Activated naive CD4-positive, alpha-beta T cell treated with anti-CD3 and anti-CD28 coated beads, Interleukin-2, amount 50 U/mL, for 24 hours (primary cell): ENCODE data around the gene TRPC4.

Source experiments
- H3K27ac Mint-ChIP-seq: one replicate; pipeline ENCODE4 v1.8.0; 2021; ENCODE audit warnings: mild to moderate bottlenecking, mixed read lengths
- H3K27me3 Mint-ChIP-seq: one replicate; pipeline ENCODE4 v1.8.0; 2021; ENCODE audit warnings: mixed read lengths
- H3K36me3 Mint-ChIP-seq: one replicate; pipeline ENCODE4 v1.8.0; 2021; ENCODE audit warnings: mixed read lengths
- H3K4me1 Mint-ChIP-seq: one replicate; pipeline ENCODE4 v1.8.0; 2021; ENCODE audit warnings: mixed read lengths
- H3K4me3 Mint-ChIP-seq: one replicate; pipeline ENCODE4 v1.8.0; 2021; ENCODE audit warnings: mild to moderate bottlenecking, mixed read lengths
- H3K9me3 Mint-ChIP-seq: one replicate; pipeline ENCODE4 v1.8.0; 2021; ENCODE audit warnings: mixed read lengths

TRPC4 gene

GRCh38 chr13:37869756-37870488 lies at the start of gene TRPC4:
TSS of gene TRPC4 (minus strand) at chr13:37869772. CDS start at chr13:37783333, 86,439 bp downstream.
- peak within 1 kb of the TSS; percentile 19 for H3K4me3 Mint-ChIP-seq
- H3K36me3 Mint-ChIP-seq = no peaks in the 10 kb centered on the region
- H3K4me1 Mint-ChIP-seq = peaks cover 6% of the 10 kb centered on the region
- no peaks in the 10 kb centered on the region for H3K9me3 Mint-ChIP-seq
- H3K27me3 Mint-ChIP-seq = peaks cover 25% of the 10 kb centered on the region
- no peak within 1 kb of the TSS for H3K27ac Mint-ChIP-seq

- Mint-ChIP-seq H3K4me3 (no peak overlapping the region), H3K27ac (no peak overlapping the region), H3K27me3 (no peaks in the 10 kb centered on the region), H3K9me3 (peaks cover 5% of the 10 kb centered on the region), H3K4me1 (no peaks in the 10 kb centered on the region), H3K36me3 (no peaks in the 10 kb centered on the region)
Measured at GRCh38 chr13:37918751-37919150, 49.2 kb upstream of the TRPC4 start.

DNA sequence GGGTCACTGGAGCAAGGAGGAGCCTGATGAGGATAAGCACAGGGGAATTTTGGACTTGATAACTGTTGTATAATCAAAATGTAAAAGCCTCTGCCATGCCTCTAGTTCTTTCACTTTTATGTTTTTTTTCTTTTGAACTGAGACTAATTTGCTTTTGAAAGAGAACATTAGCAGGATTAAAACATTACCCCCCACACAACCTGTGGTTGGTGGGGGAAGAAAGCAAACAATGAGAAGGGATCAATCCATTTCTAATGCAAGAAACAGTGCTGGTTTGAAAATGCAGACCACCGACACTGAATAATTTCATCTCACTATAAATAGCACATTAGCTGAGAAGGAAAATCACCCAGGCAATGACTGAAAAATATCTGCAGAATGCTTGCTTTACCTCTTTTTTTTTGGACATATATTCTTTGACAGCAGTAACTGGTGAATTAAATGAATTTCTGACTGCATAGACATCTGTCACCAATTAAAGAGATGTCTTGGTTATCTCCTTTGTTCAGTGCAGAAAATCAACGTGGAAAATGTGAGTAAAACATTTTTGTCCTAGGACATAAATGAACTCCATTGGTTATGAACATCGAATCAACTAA lies 48.6 kb upstream of the TRPC4 start:
- peaks cover 5% of the 10 kb centered on the region for H3K9me3 Mint-ChIP-seq
- H3K36me3 Mint-ChIP-seq = no peaks in the 10 kb centered on the region
- no peaks in the 10 kb centered on the region for H3K4me1 Mint-ChIP-seq
- H3K4me3 Mint-ChIP-seq = no peak overlapping the region
- H3K27ac Mint-ChIP-seq = no peak overlapping the region
- H3K27me3 Mint-ChIP-seq = no peaks in the 10 kb centered on the region

- Mint-ChIP-seq H3K36me3 (no peaks in the 10 kb centered on the region), H3K27ac (no peak overlapping the region), H3K27me3 (no peaks in the 10 kb centered on the region), H3K4me1 (no peaks in the 10 kb centered on the region), H3K9me3 (peaks cover 5% of the 10 kb centered on the region), H3K4me3 (no peak overlapping the region)
Measured at GRCh38 chr13:37914781-37915391, 45.3 kb upstream of the TRPC4 start.

DNA sequence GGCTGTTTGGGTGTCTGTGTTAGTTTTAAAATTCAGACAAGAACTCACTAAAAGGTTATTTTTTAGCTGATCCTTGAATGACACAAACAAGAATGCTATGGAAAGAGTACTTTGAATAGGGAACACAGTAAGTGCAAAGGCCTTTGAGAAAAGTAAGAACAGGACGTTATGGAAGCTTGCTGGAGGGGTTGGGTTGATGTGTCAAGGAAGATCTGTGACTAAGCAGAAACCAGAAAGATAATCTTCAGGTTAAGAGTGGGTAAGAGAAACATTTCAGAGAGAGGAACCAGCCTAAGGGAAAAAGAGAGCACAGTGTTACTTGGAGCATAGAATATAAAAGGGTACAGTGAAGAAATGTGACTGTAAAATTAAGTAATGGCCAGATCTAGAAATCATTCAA lies 41.2 kb upstream of the TRPC4 start:
- Mint-ChIP-seq H3K4me3 (no peak overlapping the region), H3K4me1 (no peaks in the 10 kb centered on the region), H3K27me3 (no peaks in the 10 kb centered on the region), H3K36me3 (no peaks in the 10 kb centered on the region), H3K9me3 (peaks cover 9% of the 10 kb centered on the region), H3K27ac (no peak overlapping the region)

DNA sequence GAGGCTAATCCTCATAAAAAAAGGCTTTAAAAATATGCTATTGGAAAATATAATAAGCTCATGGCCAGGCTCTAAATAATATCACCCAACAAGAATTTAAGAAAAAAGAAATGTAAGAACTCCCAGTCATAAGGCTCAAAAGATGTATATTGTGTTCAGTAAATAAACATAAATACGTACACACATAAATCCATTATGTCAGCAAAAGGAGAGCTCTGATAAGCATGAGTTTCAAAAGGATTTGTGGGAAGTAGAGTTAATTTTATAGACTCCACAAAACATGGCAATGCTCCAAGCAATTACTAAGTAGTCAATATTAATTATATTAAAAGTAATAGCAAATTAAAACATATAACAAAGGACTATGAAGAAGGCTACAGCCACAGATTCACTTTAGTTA lies 37.3 kb upstream of the TRPC4 start:
- no peak overlapping the region for H3K4me3 Mint-ChIP-seq
- H3K27me3 Mint-ChIP-seq = no peaks in the 10 kb centered on the region
- no peaks in the 10 kb centered on the region for H3K36me3 Mint-ChIP-seq
- H3K27ac Mint-ChIP-seq = no peak overlapping the region
- H3K9me3 Mint-ChIP-seq = peaks cover 4% of the 10 kb centered on the region
- no peaks in the 10 kb centered on the region for H3K4me1 Mint-ChIP-seq

DNA sequence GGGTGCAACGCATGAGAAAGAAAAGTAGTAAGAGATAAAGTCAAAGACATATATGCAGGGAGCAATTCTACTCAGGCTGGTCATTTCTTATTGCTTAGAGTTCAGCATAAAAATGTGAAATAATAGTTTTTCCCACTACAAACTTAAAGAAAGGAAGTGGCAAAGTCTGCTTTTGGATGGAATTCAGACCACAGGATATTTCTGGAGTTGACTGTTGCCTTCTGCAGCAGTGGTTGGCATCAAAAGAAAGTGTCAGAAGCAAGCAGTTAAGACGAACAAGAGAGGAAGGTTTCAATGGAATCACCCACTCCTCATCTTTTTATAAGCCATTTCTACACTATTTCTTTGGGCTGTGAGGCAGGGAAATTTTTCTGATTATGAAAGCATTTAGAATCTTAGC lies 36.2 kb upstream of the TRPC4 start:
- no peak overlapping the region for H3K4me3 Mint-ChIP-seq
- no peaks in the 10 kb centered on the region for H3K36me3 Mint-ChIP-seq
- H3K27ac Mint-ChIP-seq = no peak overlapping the region
- H3K27me3 Mint-ChIP-seq = no peaks in the 10 kb centered on the region
- H3K4me1 Mint-ChIP-seq = no peaks in the 10 kb centered on the region
- peaks cover 4% of the 10 kb centered on the region for H3K9me3 Mint-ChIP-seq

DNA sequence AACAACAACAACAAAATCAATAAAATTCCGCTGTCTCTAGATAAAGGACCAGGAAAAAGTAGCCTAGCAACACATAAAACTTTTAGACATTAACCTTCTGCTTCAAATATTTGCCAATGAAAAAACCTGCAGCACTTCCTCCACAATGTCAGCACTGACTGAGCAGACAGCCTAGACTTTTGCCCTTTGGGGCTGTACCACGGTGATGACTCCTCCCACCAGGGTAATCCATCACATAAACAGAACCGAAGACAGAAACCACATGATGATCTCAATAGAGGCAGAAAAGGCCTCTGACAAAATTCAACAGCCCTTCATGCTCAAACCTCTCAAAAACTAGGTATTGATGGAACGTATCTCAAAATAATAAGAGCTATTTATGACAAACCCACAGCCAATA lies 30.2 kb upstream of the TRPC4 start:
- H3K27me3 Mint-ChIP-seq = no peaks in the 10 kb centered on the region
- H3K4me1 Mint-ChIP-seq = no peaks in the 10 kb centered on the region
- H3K9me3 Mint-ChIP-seq = no peaks in the 10 kb centered on the region
- no peaks in the 10 kb centered on the region for H3K36me3 Mint-ChIP-seq
- H3K4me3 Mint-ChIP-seq = no peak overlapping the region
- H3K27ac Mint-ChIP-seq = no peak overlapping the region

DNA sequence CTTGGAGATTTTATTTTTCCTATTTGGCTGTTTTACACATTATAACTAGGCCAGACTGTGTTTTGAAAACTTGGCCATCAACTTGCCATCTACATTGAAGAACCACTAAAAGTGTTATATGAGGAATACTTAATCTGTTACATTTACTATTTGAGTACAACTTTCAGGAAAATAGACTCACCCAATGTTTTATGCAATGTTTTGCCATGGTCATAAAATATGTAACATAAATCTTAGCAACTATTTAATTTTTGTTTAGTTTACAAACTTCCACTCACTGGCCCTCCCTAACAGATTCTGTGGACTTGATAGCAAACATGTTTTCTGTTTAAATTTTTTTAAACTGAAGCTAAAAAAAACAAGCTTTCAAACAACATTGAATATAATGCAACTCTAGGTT lies 23.7 kb upstream of the TRPC4 start:
- Mint-ChIP-seq H3K4me3 (no peak overlapping the region), H3K9me3 (no peaks in the 10 kb centered on the region), H3K27me3 (peaks cover 2% of the 10 kb centered on the region), H3K36me3 (no peaks in the 10 kb centered on the region), H3K27ac (no peak overlapping the region), H3K4me1 (no peaks in the 10 kb centered on the region)

- no peaks in the 10 kb centered on the region for H3K4me1 Mint-ChIP-seq
Measured at GRCh38 chr13:37889820-37890219, 20.2 kb upstream of the TRPC4 start.

DNA sequence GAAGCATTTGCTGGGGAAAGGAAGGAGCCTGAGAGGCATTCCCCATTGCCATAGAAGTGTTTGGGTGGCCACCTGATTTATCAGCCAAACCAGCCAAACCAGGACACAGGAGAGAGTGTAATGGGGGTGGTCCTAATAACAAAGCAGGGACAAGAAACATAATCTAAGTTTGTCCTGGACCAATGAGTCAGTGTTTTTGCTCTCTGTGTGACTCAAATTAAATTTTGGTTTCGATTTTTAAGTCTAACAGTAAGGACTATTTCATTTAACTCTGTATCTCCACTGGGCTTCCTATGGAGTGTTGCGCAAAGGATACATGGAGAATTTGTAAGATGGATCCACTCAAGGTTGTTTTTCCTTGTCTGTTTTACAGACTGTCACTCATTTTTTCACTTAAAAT lies 19.5 kb upstream of the TRPC4 start:
- H3K4me1 Mint-ChIP-seq = no peaks in the 10 kb centered on the region

More at GRCh38 chr13:37889820-37890219, 20.2 kb upstream of the TRPC4 start:
- no peak overlapping the region for H3K4me3 Mint-ChIP-seq
- peaks cover 5% of the 10 kb centered on the region for H3K27me3 Mint-ChIP-seq
- no peaks in the 10 kb centered on the region for H3K36me3 Mint-ChIP-seq
- H3K27ac Mint-ChIP-seq = no peak overlapping the region
- no peaks in the 10 kb centered on the region for H3K9me3 Mint-ChIP-seq

GRCh38 chr13:37886879-37887278 lies 17.3 kb upstream of the TRPC4 start:
- Mint-ChIP-seq H3K4me3 (no peak overlapping the region), H3K27me3 (peaks cover 5% of the 10 kb centered on the region), H3K9me3 (no peaks in the 10 kb centered on the region), H3K4me1 (no peaks in the 10 kb centered on the region), H3K36me3 (no peaks in the 10 kb centered on the region), H3K27ac (no peak overlapping the region)

More for the DNA sequence above, 19.5 kb upstream of the TRPC4 start:
- Mint-ChIP-seq H3K27me3 (peaks cover 5% of the 10 kb centered on the region), H3K4me3 (no peak overlapping the region), H3K9me3 (no peaks in the 10 kb centered on the region), H3K27ac (no peak overlapping the region), H3K36me3 (no peaks in the 10 kb centered on the region)

DNA sequence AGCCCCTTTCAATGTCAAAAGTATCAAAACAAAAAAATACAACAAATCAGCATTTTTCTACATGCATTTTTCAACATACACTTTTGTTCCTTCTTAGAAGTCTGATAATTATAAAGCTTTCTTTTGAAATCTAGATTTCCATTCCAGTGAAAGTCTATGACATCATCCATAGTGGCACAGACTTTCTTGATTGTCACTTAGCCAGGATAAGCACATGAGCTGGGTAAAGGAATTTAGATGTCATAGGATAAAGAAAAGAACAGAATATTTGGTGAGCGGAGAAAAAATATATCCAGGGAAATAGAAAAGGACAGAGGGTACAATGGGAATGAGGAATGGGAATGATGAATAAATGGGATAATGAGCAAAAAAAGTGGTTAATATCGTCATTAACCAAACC lies 15.1 kb upstream of the TRPC4 start:
- Mint-ChIP-seq H3K27ac (no peak overlapping the region), H3K4me3 (no peak overlapping the region), H3K27me3 (peaks cover 3% of the 10 kb centered on the region), H3K36me3 (no peaks in the 10 kb centered on the region), H3K9me3 (no peaks in the 10 kb centered on the region), H3K4me1 (no peaks in the 10 kb centered on the region)

DNA sequence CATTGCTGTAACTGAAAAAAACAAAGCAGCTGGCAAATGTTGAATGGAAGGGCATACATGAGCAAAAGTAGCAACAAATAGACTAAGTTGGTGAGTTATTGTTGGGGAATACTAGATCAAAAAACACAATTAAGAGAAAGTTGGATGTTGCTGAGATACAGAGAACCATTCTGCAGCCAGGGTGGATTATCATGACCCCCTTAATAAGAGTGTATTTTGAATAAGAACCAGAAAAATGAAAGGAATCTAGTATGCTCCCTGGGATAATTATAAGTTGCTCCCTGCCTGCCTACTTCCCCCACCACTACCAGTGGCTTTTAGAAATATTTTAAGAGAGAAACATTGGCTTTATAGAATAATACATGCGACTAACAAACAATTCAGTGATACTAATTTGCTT lies 14.5 kb upstream of the TRPC4 start:
- H3K27ac Mint-ChIP-seq = no peak overlapping the region

DNA sequence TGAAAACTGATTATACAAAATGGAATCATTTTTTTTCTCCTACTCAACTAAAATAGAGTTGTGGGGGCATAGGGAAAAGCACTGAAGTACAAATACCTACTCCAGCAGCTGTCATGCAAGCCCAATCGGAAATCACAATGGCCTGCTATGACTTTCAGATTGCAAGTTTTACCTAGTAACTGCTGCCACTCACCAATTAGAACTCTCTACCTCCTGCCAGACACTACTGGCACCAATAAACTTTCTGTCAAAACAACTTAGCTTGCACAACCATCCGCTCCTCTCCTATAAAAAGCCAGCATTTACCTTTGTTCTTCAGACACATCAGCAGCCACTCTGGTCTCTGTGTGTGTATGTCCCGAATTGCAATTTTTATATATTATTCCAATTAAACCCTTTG lies 9.3 kb upstream of the TRPC4 start:
- no peak overlapping the region for H3K4me3 Mint-ChIP-seq
- no peaks in the 10 kb centered on the region for H3K9me3 Mint-ChIP-seq
- H3K4me1 Mint-ChIP-seq = no peaks in the 10 kb centered on the region
- no peaks in the 10 kb centered on the region for H3K36me3 Mint-ChIP-seq
- H3K27ac Mint-ChIP-seq = no peak overlapping the region
- H3K27me3 Mint-ChIP-seq = peaks cover 1% of the 10 kb centered on the region

More for the DNA sequence above, 14.5 kb upstream of the TRPC4 start:
- Mint-ChIP-seq H3K4me3 (no peak overlapping the region), H3K4me1 (no peaks in the 10 kb centered on the region), H3K27me3 (peaks cover 3% of the 10 kb centered on the region), H3K36me3 (no peaks in the 10 kb centered on the region), H3K9me3 (no peaks in the 10 kb centered on the region)

DNA sequence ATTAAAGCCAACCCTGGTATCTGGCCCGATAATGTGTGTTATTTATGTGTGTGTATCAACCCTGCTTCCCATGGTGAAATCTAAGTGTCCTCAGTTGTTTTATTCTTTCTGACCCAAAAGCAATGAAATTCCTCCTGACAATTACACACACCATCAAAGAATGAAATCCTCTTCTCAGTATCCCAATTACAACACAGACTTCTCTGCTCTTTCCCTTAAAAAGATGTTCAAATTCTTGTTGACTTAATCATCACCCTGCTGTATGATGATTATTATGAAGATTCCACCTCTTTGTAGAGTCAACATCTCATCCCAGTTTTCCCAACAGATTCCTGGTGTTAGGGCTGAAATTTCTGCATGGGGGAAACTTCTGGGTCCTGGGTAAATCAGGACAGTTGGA lies 8.9 kb upstream of the TRPC4 start:
- Mint-ChIP-seq H3K9me3 (no peaks in the 10 kb centered on the region), H3K27ac (no peak overlapping the region), H3K4me3 (no peak overlapping the region), H3K36me3 (no peaks in the 10 kb centered on the region), H3K27me3 (peaks cover 1% of the 10 kb centered on the region), H3K4me1 (no peaks in the 10 kb centered on the region)
